Liver (tissue), 3 donors: ENCODE data around the gene PARD3B.

Experiments used
- ATF3 ChIP-seq: IDR thresholded peaks from 2 replicates; pipeline ENCODE4 v1.6.1; 2016; ENCODE audit warnings: antibody characterized with exemption
- CTCF ChIP-seq: fragments of 150-350 bp; IDR thresholded peaks from 2 replicates; pipeline ENCODE4 v1.5.1; 2017; ENCODE audit warnings: improper control_type of control experiment, low read depth, low read length; ENCODE audit not compliant: missing input control
- EGR1 ChIP-seq, 2 donors: IDR thresholded peaks; 2 replicates each; pipeline ENCODE4 v1.6.1; 2016 to 2018; ENCODE audit warnings: antibody characterized with exemption in 2 of 2, low read depth in 2 of 2
- GABPA ChIP-seq, 2 donors: IDR thresholded peaks in 1 of 2; conservative IDR thresholded peaks in 1 of 2; 2 replicates each; pipeline ENCODE4 v1.6.1; 2016; ENCODE audit warnings: antibody characterized with exemption in 2 of 2, mild to moderate bottlenecking in 1 of 2, moderate library complexity in 1 of 2
- MAX ChIP-seq: IDR thresholded peaks from 2 replicates; pipeline ENCODE4 v1.6.1; 2016; ENCODE audit warnings: antibody characterized with exemption
- RAD21 ChIP-seq, 2 donors: IDR thresholded peaks; 2 replicates each; pipeline ENCODE4 v1.6.1; 2016; ENCODE audit warnings: antibody characterized with exemption in 2 of 2, mild to moderate bottlenecking in 2 of 2
- REST ChIP-seq: IDR thresholded peaks from 2 replicates; pipeline ENCODE4 v1.6.1; 2016; ENCODE audit warnings: antibody characterized with exemption, mild to moderate bottlenecking
- RXRA ChIP-seq, 2 donors: IDR thresholded peaks; 2 replicates each; pipeline ENCODE4 v1.6.1; 2017 to 2018; ENCODE audit warnings: antibody characterized with exemption in 2 of 2, mild to moderate bottlenecking in 1 of 2
- SP1 ChIP-seq: IDR thresholded peaks from 2 replicates; pipeline ENCODE4 v1.6.1; 2018; ENCODE audit warnings: antibody characterized with exemption, mild to moderate bottlenecking
- TAF1 ChIP-seq: conservative IDR thresholded peaks from 2 replicates; pipeline ENCODE4 v1.6.1; 2016; ENCODE audit warnings: antibody characterized with exemption, mild to moderate bottlenecking
- YY1 ChIP-seq: IDR thresholded peaks from 2 replicates; pipeline ENCODE4 v1.6.1; 2016; ENCODE audit warnings: antibody characterized with exemption, mild to moderate bottlenecking
- ZBTB33 ChIP-seq: IDR thresholded peaks from 2 replicates; pipeline ENCODE4 v1.6.1; 2016; ENCODE audit warnings: antibody characterized with exemption
- donor health status: healthy.
- donor health status: healthy.

GRCh38 chr2:205133544-205133943 is 588.3 kb downstream of the PARD3B start:
- TF ChIP-seq CTCF (no peak), YY1 (no peak), MAX (no peak), ATF3 (no peak), EGR1 (IDR thresholded peaks at IDR 0.05; ENCODE audit: low read depth in 2 of 2) (no peak), RAD21 (IDR thresholded peaks at IDR 0.05) (no peak), ZBTB33 (no peak), GABPA (IDR thresholded peaks at IDR 0.05 in 1 of 2, conservative IDR thresholded peaks at IDR 0.05 in 1 of 2) (no peak), REST (no peak), TAF1 (no peak), RXRA (IDR thresholded peaks at IDR 0.05) (no peak), SP1 (no peak)
